SK-N-SH (cell line): ENCODE data around the gene SLC45A1. TPM values are rescaled to one million over a fixed set of nuclear protein-coding genes. Genes with fewer than 3 reads are reported as not detected.

Experiments used
- CTCF ChIA-PET: fragments of 300-600, 350-600 bp; formaldehyde crosslinking; extraction: SDS; loops from one replicate; lab custom pipeline; 2021; lab: Yijun Ruan, JAX
- POLR2A ChIA-PET: fragments of 350-600 bp; sonication (Branson Sonifier 250); formaldehyde crosslinking; extraction: SDS; loops from one replicate; lab custom pipeline; 2020; ENCODE audit warnings: antibody characterized with exemption, inconsistent platforms; lab: Yijun Ruan, JAX
- DNase-seq: peaks from one replicate; pipeline ENCODE4 v3.0.0; 2012
- H2AFZ ChIP-seq: fragments of 200-600 bp; sonication (generic); 2 replicates; pipeline ENCODE4 v1.8.1; 2016; ENCODE audit warnings: antibody characterized with exemption, mild to moderate bottlenecking, low read depth
- H3F3A ChIP-seq: fragments of 200-600 bp; sonication (generic); replicated peaks from 2 replicates; pipeline ENCODE3; 2016; ENCODE audit warnings: antibody characterized with exemption, mild to moderate bottlenecking; ENCODE audit not compliant: insufficient read depth
- H3K27ac ChIP-seq, 2 experiments: fragments of 200-500 bp in 1 of 2; fragments of 200-600 bp in 1 of 2; sonication (Bioruptor generic) in 1 of 2; sonication (generic), shearing (Covaris generic) in 1 of 2; 2 replicates each; pipeline versions ENCODE4 v1.5.1 to v1.6.1; 2014 to 2016; ENCODE audit warnings: low read depth in 2 of 2, inconsistent platforms in 1 of 2, low read length in 1 of 2, mild to moderate bottlenecking in 1 of 2, mixed read lengths in 1 of 2
- H3K27me3 ChIP-seq: fragments of 200-600 bp; sonication (generic), shearing (Covaris generic); 2 replicates; pipeline ENCODE4 v1.6.1; 2016; ENCODE audit warnings: mixed run types; ENCODE audit not compliant: insufficient read depth
- H3K36me3 ChIP-seq, 2 experiments: fragments of 200-500 bp in 1 of 2; fragments of 200-600 bp in 1 of 2; sonication (Bioruptor generic) in 1 of 2; sonication (generic) in 1 of 2; replicated peaks in 1 of 2; 2 replicates each; pipeline versions ENCODE3 to v1.5.1; 2014 to 2016; ENCODE audit warnings: low read length in 1 of 2, mild to moderate bottlenecking in 1 of 2; ENCODE audit not compliant: insufficient read depth in 2 of 2, control insufficient read depth in 1 of 2
- H3K4me1 ChIP-seq, 2 experiments: fragments of 200-500 bp in 1 of 2; fragments of 200-600 bp in 1 of 2; sonication (Bioruptor generic) in 1 of 2; sonication (generic), shearing (Covaris generic) in 1 of 2; 2 replicates each; pipeline versions ENCODE4 v1.5.1 to v1.6.1; 2014 to 2016; ENCODE audit warnings: low read depth in 1 of 2, low read length in 1 of 2, mixed run types in 1 of 2; ENCODE audit not compliant: insufficient read depth in 2 of 2, control insufficient read depth in 1 of 2
- H3K4me2 ChIP-seq: fragments of 200-600 bp; sonication (generic), shearing (Covaris generic); 2 replicates; pipeline ENCODE4 v1.6.1; 2017; ENCODE audit warnings: mixed run types
- H3K4me3 ChIP-seq, 2 experiments: fragments of 200-500 bp in 1 of 2; fragments of 200-600 bp in 1 of 2; sonication (Bioruptor generic) in 1 of 2; sonication (generic), shearing (Covaris generic) in 1 of 2; 2 replicates each; pipeline versions ENCODE4 v1.5.1 to v1.8.1; 2014 to 2016; ENCODE audit warnings: low read depth in 2 of 2, inconsistent platforms in 1 of 2, low read length in 1 of 2, mild to moderate bottlenecking in 1 of 2, mixed read lengths in 1 of 2, moderate library complexity in 1 of 2
- H3K79me2 ChIP-seq: fragments of 200-600 bp; sonication (generic); 2 replicates; pipeline ENCODE4 v1.8.1; 2017; ENCODE audit warnings: mild to moderate bottlenecking; ENCODE audit not compliant: insufficient read depth
- H3K9ac ChIP-seq: fragments of 200-600 bp; sonication (generic); 2 replicates; pipeline ENCODE4 v1.6.1; 2017; ENCODE audit warnings: mixed run types
- H3K9me2 ChIP-seq: fragments of 200-600 bp; sonication (generic); 2 replicates; pipeline ENCODE4 v1.6.1; 2017; ENCODE audit warnings: mixed run types
- H3K9me3 ChIP-seq: fragments of 200-600 bp; sonication (generic); 2 replicates; pipeline ENCODE4 v1.6.1; 2017; ENCODE audit warnings: mixed run types, mild to moderate bottlenecking, moderate library complexity
- H4K20me1 ChIP-seq: fragments of 200-600 bp; sonication (generic); 2 replicates; pipeline ENCODE4 v1.6.1; 2017; ENCODE audit warnings: mild to moderate bottlenecking, mixed run types; ENCODE audit not compliant: insufficient read depth
- GATA2 ChIP-seq: sonication (generic); formaldehyde crosslinking; IDR thresholded peaks from 2 replicates; pipeline ENCODE4 v1.5.0; 2020; ENCODE audit warnings: mild to moderate bottlenecking, missing genetic modification reagents
- MEF2A ChIP-seq: IDR thresholded peaks from 2 replicates; pipeline ENCODE4 v1.4.0; 2012; ENCODE audit warnings: low read depth, borderline replicate concordance
- MXI1 ChIP-seq: IDR thresholded peaks from 2 replicates; pipeline ENCODE4 v1.6.1; 2012; ENCODE audit warnings: mild to moderate bottlenecking, low read depth, low read length, improper control_type of control experiment
- NFIC ChIP-seq: IDR thresholded peaks from 2 replicates; pipeline ENCODE4 v1.4.0; 2012; ENCODE audit warnings: borderline replicate concordance
- NRF1 ChIP-seq: IDR thresholded peaks from 2 replicates; pipeline ENCODE4 v1.6.1; 2012; ENCODE audit warnings: low read depth, mild to moderate bottlenecking, low read length
- POLR2AphosphoS5 ChIP-seq: IDR thresholded peaks from 2 replicates; pipeline ENCODE4 v1.6.1; 2012; ENCODE audit warnings: low read depth, low read length
- RAD21 ChIP-seq: IDR thresholded peaks from 2 replicates; pipeline ENCODE4 v1.6.1; 2012; ENCODE audit warnings: mild to moderate bottlenecking, low read length
- SMC3 ChIP-seq: IDR thresholded peaks from 2 replicates; pipeline ENCODE4 v1.6.1; 2012; ENCODE audit warnings: low read depth, low read length, improper control_type of control experiment
- WGBS: methylation state at CpG from one replicate; pipeline ENCODE4 v1.1.6; 2017; ENCODE audit warnings: low lambda C conversion rate; 5-methylcytosine and 5-hydroxymethylcytosine counted together
- polyA plus RNA-seq, 3 experiments: library from polyadenylated mRNA; depleted of rRNA; stranded (reverse); fragments of >200 nt; gene quantifications; 2 replicates each; pipeline ENCODE4 v1.2.3, GENCODE V29; 2012
- TF ChIP-seq, protein P1 (sequence below): IDR thresholded peaks from 2 replicates; pipeline ENCODE4 v1.4.0; 2012; ENCODE audit warnings: low read depth, borderline replicate concordance
- TF ChIP-seq, protein P2 (sequence below): fragments of 200-600 bp; sonication (generic); IDR thresholded peaks from 2 replicates; pipeline ENCODE4 v1.6.1; 2017; ENCODE audit warnings: antibody characterized with exemption, mild to moderate bottlenecking, moderate library complexity

SLC45A1 gene
- polyA plus RNA-seq, 1 of the 3 experiments (the other 2 are of a cell fraction): 2.5 TPM

DNA sequence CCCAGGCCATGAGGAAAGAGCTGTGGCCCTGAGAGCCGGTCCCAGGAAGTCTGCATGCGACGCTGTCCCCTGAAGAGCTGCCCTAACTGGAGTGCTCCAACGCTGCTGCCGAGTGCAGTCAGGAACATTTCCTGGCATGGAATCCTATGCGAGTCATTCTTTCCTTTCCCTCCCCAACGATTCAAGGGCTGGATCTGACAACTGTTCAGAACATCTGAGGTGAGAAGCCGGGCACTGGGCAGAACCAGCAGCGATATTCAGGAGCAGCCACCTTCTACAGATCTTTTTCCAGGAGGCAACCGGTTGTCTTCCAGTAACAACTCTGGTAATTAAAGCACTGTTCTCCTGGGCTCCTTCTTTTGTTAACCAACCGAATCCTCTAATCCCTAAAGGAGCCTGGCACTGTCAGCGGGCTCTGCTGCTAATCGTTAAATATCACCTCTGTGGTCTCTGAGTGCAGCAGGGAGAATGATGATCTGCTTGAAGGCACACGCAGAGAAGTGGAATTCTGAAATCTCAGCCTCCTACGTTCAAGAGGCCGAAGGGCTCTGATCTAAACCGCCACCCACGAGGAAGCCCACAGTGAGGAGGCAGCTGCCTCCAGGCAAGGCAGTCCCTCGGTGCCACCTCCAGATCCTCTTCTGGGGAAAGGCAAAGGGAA lies 55.8 kb downstream of the SLC45A1 start:
- no peaks in the 10 kb centered on the region for H3K27me3 ChIP-seq
- H3K9ac ChIP-seq: peak overlapping the region; percentile 48; the same call in 1 of the 2 replicates
- H3K27ac ChIP-seq: peak overlapping the region; percentile 78 to 90
- H3F3A ChIP-seq: peaks cover 13% of the 10 kb centered on the region
- ChIA-PET POLR2A (interaction anchor here (0.5 kb wide), 1 partner anchor 513 kb away, joined by 3 read pairs; no protein-coding TSS in a partner anchor), CTCF (interaction anchor here (1.8 kb wide), 1 partner anchor 15 kb away, joined by 3 read pairs; no protein-coding TSS in a partner anchor)
- TF ChIP-seq NFIC (peak; percentile 35), GATA2 (CRISPR knock-in tag) (no peak)
- TF ChIP-seq, protein P1, sequence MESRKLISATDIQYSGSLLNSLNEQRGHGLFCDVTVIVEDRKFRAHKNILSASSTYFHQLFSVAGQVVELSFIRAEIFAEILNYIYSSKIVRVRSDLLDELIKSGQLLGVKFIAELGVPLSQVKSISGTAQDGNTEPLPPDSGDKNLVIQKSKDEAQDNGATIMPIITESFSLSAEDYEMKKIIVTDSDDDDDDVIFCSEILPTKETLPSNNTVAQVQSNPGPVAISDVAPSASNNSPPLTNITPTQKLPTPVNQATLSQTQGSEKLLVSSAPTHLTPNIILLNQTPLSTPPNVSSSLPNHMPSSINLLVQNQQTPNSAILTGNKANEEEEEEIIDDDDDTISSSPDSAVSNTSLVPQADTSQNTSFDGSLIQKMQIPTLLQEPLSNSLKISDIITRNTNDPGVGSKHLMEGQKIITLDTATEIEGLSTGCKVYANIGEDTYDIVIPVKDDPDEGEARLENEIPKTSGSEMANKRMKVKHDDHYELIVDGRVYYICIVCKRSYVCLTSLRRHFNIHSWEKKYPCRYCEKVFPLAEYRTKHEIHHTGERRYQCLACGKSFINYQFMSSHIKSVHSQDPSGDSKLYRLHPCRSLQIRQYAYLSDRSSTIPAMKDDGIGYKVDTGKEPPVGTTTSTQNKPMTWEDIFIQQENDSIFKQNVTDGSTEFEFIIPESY: no peak
- no peaks in the 10 kb centered on the region for H3K9me3 ChIP-seq
- no peak overlapping the region for H3K4me3 ChIP-seq
- WGBS: 54% methylated on average over 18 of the region's 19 CpGs
- H3K36me3 ChIP-seq: peaks cover 0 to 11% of the 10 kb centered on the region in 2 experiments
- H3K9me2 ChIP-seq: no peaks in the 10 kb centered on the region
- H2AFZ ChIP-seq: no peak overlapping the region
- peaks cover 45 to 58% of the 10 kb centered on the region in 2 experiments for H3K4me1 ChIP-seq
- H3K79me2 ChIP-seq: peaks cover 53% of the 10 kb centered on the region; the same call in 1 of the 2 replicates
- peak overlapping the region; percentile 68; the same call in 1 of the 2 replicates for H3K4me2 ChIP-seq
- peaks cover 33% of the 10 kb centered on the region; the same call in 1 of the 2 replicates for H4K20me1 ChIP-seq
- DNase-seq: no peak

DNA sequence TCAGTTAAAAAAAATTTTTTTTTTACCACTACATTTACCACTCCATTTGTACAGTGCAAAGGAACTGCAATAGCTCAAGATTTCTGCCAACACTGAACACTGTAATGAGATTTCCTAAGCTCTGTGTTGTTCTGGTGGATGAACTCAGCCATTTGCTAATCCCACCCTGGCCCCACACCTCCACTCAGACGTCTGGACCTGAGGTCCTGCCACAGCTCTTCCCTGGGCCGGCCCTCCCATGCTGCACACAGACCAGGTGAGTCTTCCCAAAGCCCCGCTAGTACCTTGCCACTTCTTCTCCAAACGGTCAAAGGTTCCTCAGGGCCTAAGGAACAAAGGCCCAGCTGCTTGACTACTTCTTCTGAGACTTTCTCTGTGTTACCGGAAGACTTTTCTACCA lies 56.4 kb downstream of the SLC45A1 start:
- Histone ChIP-seq H3K36me3 (peaks cover 0 to 11% of the 10 kb centered on the region in 2 experiments), H4K20me1 (peaks cover 33% of the 10 kb centered on the region; the same call in 1 of the 2 replicates), H3K4me3 (no peak overlapping the region), H3K27ac (peak overlapping the region; percentile 78 to 90; a peak in 2 of 4 replicates), H3K9me2 (no peaks in the 10 kb centered on the region), H3K79me2 (peaks cover 58% of the 10 kb centered on the region; the same call in 1 of the 2 replicates), H3K4me2 (no peak overlapping the region), H3K27me3 (no peaks in the 10 kb centered on the region), H3K9ac (no peak overlapping the region), H3K4me1 (peaks cover 45 to 62% of the 10 kb centered on the region in 2 experiments), H3F3A (peaks cover 13% of the 10 kb centered on the region), H3K9me3 (no peaks in the 10 kb centered on the region), H2AFZ (no peak overlapping the region)
- ChIA-PET POLR2A (interaction anchor here (0.5 kb wide), 1 partner anchor 512 kb away, joined by 3 read pairs; no protein-coding TSS in a partner anchor), CTCF (no interaction called here)
- no peak for TF ChIP-seq MEF2A
- TF ChIP-seq MXI1: no peak
- TF ChIP-seq POLR2AphosphoS5: no peak
- no peak for TF ChIP-seq SMC3
- DNase-seq: no peak
- WGBS: 83% methylated on average over 5 of the region's 5 CpGs

DNA sequence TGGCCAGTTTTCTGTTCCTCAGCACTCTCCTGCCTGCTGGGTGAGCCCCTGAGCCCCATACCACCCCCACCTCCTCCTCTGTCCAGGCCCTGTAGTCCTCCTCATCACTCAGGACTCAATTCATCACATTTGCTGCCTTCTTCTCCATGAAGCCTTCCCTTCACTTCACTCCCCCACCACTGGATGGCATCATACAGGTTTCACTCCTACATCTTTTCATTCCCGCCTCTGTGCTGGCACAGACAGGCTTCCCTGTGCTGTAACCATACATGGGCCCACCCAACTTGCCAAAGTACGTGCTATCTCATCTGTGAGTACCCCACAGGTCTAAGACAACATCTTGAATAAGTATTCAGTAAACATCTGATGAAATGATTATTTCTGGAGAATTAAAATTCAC lies 56.9 kb downstream of the SLC45A1 start:
- peaks cover 13% of the 10 kb centered on the region for H3F3A ChIP-seq
- ChIA-PET POLR2A (no interaction called here), CTCF (no interaction called here)
- H3K9me3 ChIP-seq: no peaks in the 10 kb centered on the region
- TF ChIP-seq SMC3 (peak; percentile 32), RAD21 (0 out of 2 replicates have a peak, but pooled peaks have one; percentile 24), NRF1 (no peak), GATA2 (CRISPR knock-in tag) (no peak)
- TF ChIP-seq, protein P2, sequence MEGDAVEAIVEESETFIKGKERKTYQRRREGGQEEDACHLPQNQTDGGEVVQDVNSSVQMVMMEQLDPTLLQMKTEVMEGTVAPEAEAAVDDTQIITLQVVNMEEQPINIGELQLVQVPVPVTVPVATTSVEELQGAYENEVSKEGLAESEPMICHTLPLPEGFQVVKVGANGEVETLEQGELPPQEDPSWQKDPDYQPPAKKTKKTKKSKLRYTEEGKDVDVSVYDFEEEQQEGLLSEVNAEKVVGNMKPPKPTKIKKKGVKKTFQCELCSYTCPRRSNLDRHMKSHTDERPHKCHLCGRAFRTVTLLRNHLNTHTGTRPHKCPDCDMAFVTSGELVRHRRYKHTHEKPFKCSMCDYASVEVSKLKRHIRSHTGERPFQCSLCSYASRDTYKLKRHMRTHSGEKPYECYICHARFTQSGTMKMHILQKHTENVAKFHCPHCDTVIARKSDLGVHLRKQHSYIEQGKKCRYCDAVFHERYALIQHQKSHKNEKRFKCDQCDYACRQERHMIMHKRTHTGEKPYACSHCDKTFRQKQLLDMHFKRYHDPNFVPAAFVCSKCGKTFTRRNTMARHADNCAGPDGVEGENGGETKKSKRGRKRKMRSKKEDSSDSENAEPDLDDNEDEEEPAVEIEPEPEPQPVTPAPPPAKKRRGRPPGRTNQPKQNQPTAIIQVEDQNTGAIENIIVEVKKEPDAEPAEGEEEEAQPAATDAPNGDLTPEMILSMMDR: peak; percentile 53
- H3K27ac ChIP-seq: peak overlapping the region; percentile 78 to 90; a peak in 2 of 4 replicates
- no peak overlapping the region for H3K4me2 ChIP-seq
- no peak for DNase-seq
- H2AFZ ChIP-seq: no peak overlapping the region
- H3K36me3 ChIP-seq: peaks cover 0 to 15% of the 10 kb centered on the region in 2 experiments
- H3K79me2 ChIP-seq: peaks cover 57% of the 10 kb centered on the region; the same call in 1 of the 2 replicates
- H4K20me1 ChIP-seq: peaks cover 33% of the 10 kb centered on the region; the same call in 1 of the 2 replicates
- no peak overlapping the region for H3K4me3 ChIP-seq
- WGBS: 89% methylated on average over 2 of the region's 2 CpGs
- H3K9me2 ChIP-seq: no peaks in the 10 kb centered on the region
- peaks cover 45 to 62% of the 10 kb centered on the region in 2 experiments for H3K4me1 ChIP-seq
- H3K9ac ChIP-seq: no peak overlapping the region
- no peaks in the 10 kb centered on the region for H3K27me3 ChIP-seq
